ENCODE measurements around the gene GPATCH2.
"Not testable (repeated sequence)": the region's sequence is repeated elsewhere in the genome, so short reads cannot be mapped to it uniquely, and the experiment has no call there.

GPATCH2 gene

GRCh38 chr1:217527151-217527550 is 103.7 kb downstream of the GPATCH2 start:
- Histone ChIP-seq H3K36me3 (ENCODE audit: insufficient read depth) (no peaks in the 10 kb centered on the region), H3K79me2 (ENCODE audit: insufficient read depth, low read depth) (no peaks in the 10 kb centered on the region), H3K9ac (no peak overlapping the region), H4K20me1 (ENCODE audit: insufficient read depth) (no peaks in the 10 kb centered on the region), H3K27me3 (ENCODE audit: insufficient read depth, low read depth) (no peaks in the 10 kb centered on the region), H3K4me3 (IDR thresholded peaks at IDR 0.05; ENCODE audit: insufficient read depth, low read depth, low read length) (no peak overlapping the region), H3K4me1 (ENCODE audit: low read depth, poor library complexity, severe bottlenecking) (no peaks in the 10 kb centered on the region), H3K27ac (no peak overlapping the region), H3K4me2 (no peak overlapping the region), H2AFZ (ENCODE audit: low read depth) (no peak overlapping the region)
- TF ChIP-seq CTCF (conservative IDR thresholded peaks at IDR 0.05; ENCODE audit: low read depth, low read length) = no peak

DNA sequence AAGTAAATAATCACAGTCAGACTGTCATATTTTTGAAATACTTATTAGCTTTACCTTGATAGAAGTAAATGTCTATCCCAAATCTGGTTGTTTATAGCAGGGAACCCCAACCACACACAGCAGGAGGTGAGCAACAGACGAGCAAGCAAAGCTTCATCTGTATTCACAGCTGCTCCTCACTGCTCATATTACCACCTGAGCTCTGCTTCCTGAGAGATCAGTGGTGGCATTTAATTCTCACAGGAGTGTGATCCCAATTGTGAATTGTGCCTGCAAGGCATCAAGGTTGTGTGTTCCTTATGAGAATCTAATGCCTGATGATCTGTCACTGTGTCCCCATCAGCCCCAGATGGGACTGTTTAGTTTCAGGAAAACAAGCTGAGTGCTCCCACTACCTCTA is 104.3 kb downstream of the GPATCH2 start:
- no peaks in the 10 kb centered on the region for H3K27me3 ChIP-seq (ENCODE audit: insufficient read depth, low read depth)
- no peak for TF ChIP-seq CTCF (conservative IDR thresholded peaks at IDR 0.05; ENCODE audit: low read depth, low read length)

GRCh38 chr1:217525773-217526490 is 105.0 kb downstream of the GPATCH2 start:
- no peak for TF ChIP-seq CTCF (conservative IDR thresholded peaks at IDR 0.05; ENCODE audit: low read depth, low read length)
- Histone ChIP-seq H3K27me3 (ENCODE audit: insufficient read depth, low read depth) (no peaks in the 10 kb centered on the region), H3K4me1 (ENCODE audit: low read depth, poor library complexity, severe bottlenecking) (no peaks in the 10 kb centered on the region), H3K4me2 (no peak overlapping the region), H4K20me1 (ENCODE audit: insufficient read depth) (no peaks in the 10 kb centered on the region), H3K27ac (no peak overlapping the region), H3K36me3 (ENCODE audit: insufficient read depth) (no peaks in the 10 kb centered on the region), H3K4me3 (IDR thresholded peaks at IDR 0.05; ENCODE audit: insufficient read depth, low read depth, low read length) (no peak overlapping the region), H2AFZ (ENCODE audit: low read depth) (no peak overlapping the region), H3K79me2 (ENCODE audit: insufficient read depth, low read depth) (no peaks in the 10 kb centered on the region), H3K9ac (no peak overlapping the region)

More for the DNA sequence above, 104.3 kb downstream of the GPATCH2 start:
- no peak overlapping the region for H3K4me3 ChIP-seq (IDR thresholded peaks at IDR 0.05; ENCODE audit: insufficient read depth, low read depth, low read length)
- no peak overlapping the region for H3K9ac ChIP-seq
- H3K4me2 ChIP-seq = no peak overlapping the region
- H4K20me1 ChIP-seq (ENCODE audit: insufficient read depth) = no peaks in the 10 kb centered on the region
- H2AFZ ChIP-seq (ENCODE audit: low read depth) = no peak overlapping the region
- H3K79me2 ChIP-seq (ENCODE audit: insufficient read depth, low read depth) = no peaks in the 10 kb centered on the region
- H3K27ac ChIP-seq = no peak overlapping the region
- no peaks in the 10 kb centered on the region for H3K36me3 ChIP-seq (ENCODE audit: insufficient read depth)
- H3K4me1 ChIP-seq (ENCODE audit: low read depth, poor library complexity, severe bottlenecking) = no peaks in the 10 kb centered on the region

GRCh38 chr1:217524787-217525520 is 105.9 kb downstream of the GPATCH2 start:
- no peak overlapping the region for H3K9ac ChIP-seq
- no peak overlapping the region for H3K4me2 ChIP-seq
- no peaks in the 10 kb centered on the region for H4K20me1 ChIP-seq (ENCODE audit: insufficient read depth)
- H3K79me2 ChIP-seq (ENCODE audit: insufficient read depth, low read depth) = no peaks in the 10 kb centered on the region
- no peaks in the 10 kb centered on the region for H3K27me3 ChIP-seq (ENCODE audit: insufficient read depth, low read depth)
- H3K27ac ChIP-seq = no peak overlapping the region
- no peak overlapping the region for H3K4me3 ChIP-seq (IDR thresholded peaks at IDR 0.05; ENCODE audit: insufficient read depth, low read depth, low read length)
- no peaks in the 10 kb centered on the region for H3K4me1 ChIP-seq (ENCODE audit: low read depth, poor library complexity, severe bottlenecking)
- H3K36me3 ChIP-seq (ENCODE audit: insufficient read depth) = no peaks in the 10 kb centered on the region
- no peak overlapping the region for H2AFZ ChIP-seq (ENCODE audit: low read depth)
- no peak for TF ChIP-seq CTCF (conservative IDR thresholded peaks at IDR 0.05; ENCODE audit: low read depth, low read length)

GRCh38 chr1:217523921-217524320 is 107.0 kb downstream of the GPATCH2 start:
- not testable (repeated sequence) for H2AFZ ChIP-seq (ENCODE audit: low read depth); H3K79me2 ChIP-seq (ENCODE audit: insufficient read depth, low read depth); H3K9ac ChIP-seq; H3K27me3 ChIP-seq (ENCODE audit: insufficient read depth, low read depth); H3K4me2 ChIP-seq; H3K4me3 ChIP-seq (IDR thresholded peaks at IDR 0.05; ENCODE audit: insufficient read depth, low read depth, low read length); H3K27ac ChIP-seq; H4K20me1 ChIP-seq (ENCODE audit: insufficient read depth); H3K36me3 ChIP-seq (ENCODE audit: insufficient read depth); H3K4me1 ChIP-seq (ENCODE audit: low read depth, poor library complexity, severe bottlenecking)

Data from KMS-11 (cell line).